ENCODE data around the gene HNRNPAB. TPM values are rescaled to one million over a fixed set of nuclear protein-coding genes. Genes with fewer than 3 reads are reported as not detected.

Gene HNRNPAB
- total RNA-seq, 1 donor from 2014 or later: 199 TPM

DNA sequence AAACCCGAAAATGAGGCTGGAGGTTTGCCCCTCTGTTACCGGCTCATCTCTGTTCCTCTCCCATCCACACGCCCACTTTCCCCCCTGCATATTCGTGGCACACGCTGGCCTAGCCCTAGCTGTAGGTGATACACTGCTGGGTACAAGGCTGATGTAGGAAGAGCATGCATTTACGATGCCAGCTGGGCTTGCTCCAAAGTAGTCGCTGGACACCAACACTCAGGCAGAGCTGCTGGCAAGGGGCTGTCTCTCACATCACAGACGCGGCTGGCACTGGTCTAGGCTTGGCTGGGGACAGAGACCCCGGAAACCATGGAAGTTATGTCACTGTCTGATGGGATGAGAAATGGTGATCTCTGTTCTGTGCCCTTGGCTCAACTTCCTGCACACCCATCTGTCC lies 38.1 kb downstream of the HNRNPAB start:
- Histone ChIP-seq H3K4me2 (ENCODE audit: low read length) (no peak overlapping the region), H3K4me1 (ENCODE audit: insufficient read depth, low read length) (no peaks in the 10 kb centered on the region), H3K9ac (ENCODE audit: low read length) (no peak overlapping the region), H3K36me3 (ENCODE audit: insufficient read depth, low read length) (no peaks in the 10 kb centered on the region), H2AFZ (ENCODE audit: low read depth, low read length) (no peak overlapping the region), H3K79me2 (ENCODE audit: insufficient read depth, low read length) (no peaks in the 10 kb centered on the region), H3K27me3 (ENCODE audit: insufficient read depth, low read length) (no peaks in the 10 kb centered on the region), H3K9me3 (ENCODE audit: insufficient read depth, low read depth, low read length) (no peaks in the 10 kb centered on the region), H3K4me3 (ENCODE audit: insufficient read depth, low read depth, low read length) (no peak overlapping the region), H3K27ac (ENCODE audit: low read depth, low read length) (no peak overlapping the region), H4K20me1 (ENCODE audit: insufficient read depth, low read length) (no peaks in the 10 kb centered on the region)
- no peak for FAIRE-seq
- no peaks in the 10 kb centered on the region for H3K4me1 Mint-ChIP-seq (ENCODE audit: low read depth, unreplicated experiment)
- peaks cover 12% of the 10 kb centered on the region for H3K27me3 Mint-ChIP-seq (ENCODE audit: low read depth, unreplicated experiment)
- TF ChIP-seq, protein P1, sequence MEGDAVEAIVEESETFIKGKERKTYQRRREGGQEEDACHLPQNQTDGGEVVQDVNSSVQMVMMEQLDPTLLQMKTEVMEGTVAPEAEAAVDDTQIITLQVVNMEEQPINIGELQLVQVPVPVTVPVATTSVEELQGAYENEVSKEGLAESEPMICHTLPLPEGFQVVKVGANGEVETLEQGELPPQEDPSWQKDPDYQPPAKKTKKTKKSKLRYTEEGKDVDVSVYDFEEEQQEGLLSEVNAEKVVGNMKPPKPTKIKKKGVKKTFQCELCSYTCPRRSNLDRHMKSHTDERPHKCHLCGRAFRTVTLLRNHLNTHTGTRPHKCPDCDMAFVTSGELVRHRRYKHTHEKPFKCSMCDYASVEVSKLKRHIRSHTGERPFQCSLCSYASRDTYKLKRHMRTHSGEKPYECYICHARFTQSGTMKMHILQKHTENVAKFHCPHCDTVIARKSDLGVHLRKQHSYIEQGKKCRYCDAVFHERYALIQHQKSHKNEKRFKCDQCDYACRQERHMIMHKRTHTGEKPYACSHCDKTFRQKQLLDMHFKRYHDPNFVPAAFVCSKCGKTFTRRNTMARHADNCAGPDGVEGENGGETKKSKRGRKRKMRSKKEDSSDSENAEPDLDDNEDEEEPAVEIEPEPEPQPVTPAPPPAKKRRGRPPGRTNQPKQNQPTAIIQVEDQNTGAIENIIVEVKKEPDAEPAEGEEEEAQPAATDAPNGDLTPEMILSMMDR (IDR thresholded peaks at IDR 0.05; ENCODE audit: insufficient read depth, low read depth, low read length): no peak
- TF ChIP-seq EZH2 (IDR thresholded peaks at IDR 0.05; ENCODE audit: insufficient read depth, low read length): no peak
- no peak overlapping the region for H3K4me3 Mint-ChIP-seq (ENCODE audit: unreplicated experiment)
- H3K27ac Mint-ChIP-seq (ENCODE audit: unreplicated experiment): no peak overlapping the region
- H3K9me3 Mint-ChIP-seq (ENCODE audit: unreplicated experiment): no peaks in the 10 kb centered on the region
- no peak for DNase-seq (ENCODE audit: low read depth)
- no peaks in the 10 kb centered on the region for H3K36me3 Mint-ChIP-seq (ENCODE audit: low read depth, unreplicated experiment)

DNA sequence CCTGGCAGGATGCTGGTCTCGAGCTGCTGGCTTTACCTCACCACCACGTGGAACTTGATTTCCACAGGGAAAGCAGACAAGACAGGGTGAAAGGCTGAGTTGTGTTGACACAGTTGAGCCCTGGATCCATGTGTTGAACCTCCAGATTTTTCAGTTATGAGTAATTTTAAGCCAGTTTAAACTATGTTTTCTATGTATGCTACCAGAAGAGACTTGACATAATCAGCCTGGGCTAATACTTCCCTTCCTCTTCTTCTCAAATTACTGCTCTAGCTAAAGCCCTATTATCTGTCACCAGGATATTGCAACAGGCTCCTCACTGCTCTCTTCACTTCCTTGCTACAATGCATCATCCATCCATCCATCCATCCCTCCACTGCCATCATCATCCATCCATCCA lies 40.2 kb downstream of the HNRNPAB start:
- DNase-seq (ENCODE audit: low read depth): no peak
- TF ChIP-seq, protein P1 (IDR thresholded peaks at IDR 0.05; ENCODE audit: insufficient read depth, low read depth, low read length): no peak
- H4K20me1 ChIP-seq (ENCODE audit: insufficient read depth, low read length): no peaks in the 10 kb centered on the region
- no peak overlapping the region for H2AFZ ChIP-seq (ENCODE audit: low read depth, low read length)
- no peaks in the 10 kb centered on the region for H3K79me2 ChIP-seq (ENCODE audit: insufficient read depth, low read length)
- no peak for FAIRE-seq
- H3K4me2 ChIP-seq (ENCODE audit: low read length): no peak overlapping the region
- Mint-ChIP-seq H3K27me3 (ENCODE audit: low read depth, unreplicated experiment) (peaks cover 13% of the 10 kb centered on the region), H3K27ac (ENCODE audit: unreplicated experiment) (no peak overlapping the region), H3K4me1 (ENCODE audit: low read depth, unreplicated experiment) (peaks cover under 1% of the 10 kb centered on the region), H3K36me3 (ENCODE audit: low read depth, unreplicated experiment) (no peaks in the 10 kb centered on the region), H3K9me3 (ENCODE audit: unreplicated experiment) (no peaks in the 10 kb centered on the region), H3K4me3 (ENCODE audit: unreplicated experiment) (no peak overlapping the region)
- no peak overlapping the region for H3K27ac ChIP-seq (ENCODE audit: low read depth, low read length)
- no peaks in the 10 kb centered on the region for H3K9me3 ChIP-seq (ENCODE audit: insufficient read depth, low read depth, low read length)
- H3K4me3 ChIP-seq (ENCODE audit: insufficient read depth, low read depth, low read length): no peak overlapping the region
- no peak overlapping the region for H3K9ac ChIP-seq (ENCODE audit: low read length)
- no peaks in the 10 kb centered on the region for H3K4me1 ChIP-seq (ENCODE audit: insufficient read depth, low read length)
- no peaks in the 10 kb centered on the region for H3K27me3 ChIP-seq (ENCODE audit: insufficient read depth, low read length)
- no peaks in the 10 kb centered on the region for H3K36me3 ChIP-seq (ENCODE audit: insufficient read depth, low read length)

DNA sequence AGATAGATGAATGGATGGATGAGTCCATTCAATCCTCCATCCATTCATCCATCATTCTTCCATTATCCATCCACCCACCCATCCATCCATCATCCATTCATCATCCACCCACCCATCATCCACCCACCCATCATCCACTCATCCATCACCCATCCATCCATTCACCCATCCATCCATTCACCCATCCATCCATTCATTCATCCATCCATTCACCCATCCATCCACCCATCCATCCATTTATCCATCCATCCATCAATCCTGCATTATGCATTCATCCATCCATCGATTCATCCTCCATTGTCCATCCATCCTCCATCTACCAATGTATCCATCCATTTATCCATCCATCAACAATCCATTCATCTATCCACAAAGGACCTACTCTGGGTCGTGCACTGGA lies 41.1 kb downstream of the HNRNPAB start:
- DNase-seq (ENCODE audit: low read depth): no peak
- H3K79me2 ChIP-seq (ENCODE audit: insufficient read depth, low read length): no peaks in the 10 kb centered on the region
- Mint-ChIP-seq H3K9me3 (ENCODE audit: unreplicated experiment) (no peaks in the 10 kb centered on the region), H3K27me3 (ENCODE audit: low read depth, unreplicated experiment) (peaks cover 16% of the 10 kb centered on the region), H3K36me3 (ENCODE audit: low read depth, unreplicated experiment) (no peaks in the 10 kb centered on the region), H3K4me3 (ENCODE audit: unreplicated experiment) (no peak overlapping the region), H3K4me1 (ENCODE audit: low read depth, unreplicated experiment) (peaks cover 2% of the 10 kb centered on the region), H3K27ac (ENCODE audit: unreplicated experiment) (no peak overlapping the region)
- no peaks in the 10 kb centered on the region for H3K9me3 ChIP-seq (ENCODE audit: insufficient read depth, low read depth, low read length)
- H3K27me3 ChIP-seq (ENCODE audit: insufficient read depth, low read length): no peaks in the 10 kb centered on the region
- no peak overlapping the region for H3K9ac ChIP-seq (ENCODE audit: low read length)
- no peaks in the 10 kb centered on the region for H3K36me3 ChIP-seq (ENCODE audit: insufficient read depth, low read length)
- FAIRE-seq: no peak
- H3K27ac ChIP-seq (ENCODE audit: low read depth, low read length): no peak overlapping the region
- TF ChIP-seq, protein P1 (IDR thresholded peaks at IDR 0.05; ENCODE audit: insufficient read depth, low read depth, low read length): no peak
- TF ChIP-seq EZH2 (IDR thresholded peaks at IDR 0.05; ENCODE audit: insufficient read depth, low read length): no peak
- no peak overlapping the region for H3K4me2 ChIP-seq (ENCODE audit: low read length)
- no peaks in the 10 kb centered on the region for H4K20me1 ChIP-seq (ENCODE audit: insufficient read depth, low read length)
- H3K4me1 ChIP-seq (ENCODE audit: insufficient read depth, low read length): no peaks in the 10 kb centered on the region
- no peak overlapping the region for H3K4me3 ChIP-seq (ENCODE audit: insufficient read depth, low read depth, low read length)
- H2AFZ ChIP-seq (ENCODE audit: low read depth, low read length): no peak overlapping the region
